Transverse colon (tissue), 4 donors: ENCODE results near the gene TMEM123. TPM values are rescaled to one million over a fixed set of nuclear protein-coding genes. Genes with fewer than 3 reads are reported as not detected.
A peak's percentile ranks its signal among the peaks of the same experiment; 100 is the strongest.

ENCODE experiments used
- DNase-seq: peaks from one replicate; pipeline ENCODE4 v3.0.0-alpha.2; 2019
- H3K27ac ChIP-seq, 4 donors: fragments of 200-600 bp; sonication (generic); 2 replicates each; pipeline ENCODE4 v1.5.1; 2016 to 2018; ENCODE audit warnings: inconsistent platforms in 4 of 4
- H3K27me3 ChIP-seq: fragments of 200-600 bp; sonication (generic); 2 replicates; pipeline ENCODE4 v1.5.1; 2017; ENCODE audit warnings: inconsistent platforms
- H3K36me3 ChIP-seq, 4 donors: fragments of 200-600 bp; sonication (generic); 2 replicates each; pipeline ENCODE4 v1.5.1; 2017 to 2019; ENCODE audit warnings: inconsistent platforms in 4 of 4
- H3K4me1 ChIP-seq, 4 donors: fragments of 200-600 bp; sonication (generic); 2 replicates each; pipeline ENCODE4 v1.5.1; 2017 to 2020; ENCODE audit warnings: inconsistent platforms in 4 of 4
- H3K4me3 ChIP-seq, 4 donors: fragments of 200-600 bp; sonication (generic); 1 replicate in 1 of 4; 2 replicates in 3 of 4; pipeline versions ENCODE4 v1.5.1 to v1.6.1; 2017 to 2019; ENCODE audit warnings: inconsistent platforms in 4 of 4
- H3K9me3 ChIP-seq, 2 donors: fragments of 200-600 bp; sonication (generic); 2 replicates each; pipeline ENCODE4 v1.5.1; 2017 to 2019; ENCODE audit warnings: inconsistent platforms in 2 of 2
- EP300 ChIP-seq: sonication (generic); formaldehyde crosslinking; IDR thresholded peaks from one replicate; pipeline ENCODE4 v1.6.1; 2017; ENCODE audit warnings: antibody characterized with exemption, low read depth
- POLR2A ChIP-seq: fragments of 450-650 bp; IDR thresholded peaks from one replicate; pipeline ENCODE4 v1.6.1; 2016; ENCODE audit warnings: antibody characterized with exemption, mild to moderate bottlenecking, moderate library complexity
- POLR2AphosphoS5 ChIP-seq, 3 donors: sonication (generic); formaldehyde crosslinking; IDR thresholded peaks; one replicate each; pipeline ENCODE4 v1.6.1; 2016; ENCODE audit warnings: antibody characterized with exemption in 3 of 3
- WGBS, 2 donors: methylation state at CpG; one replicate each; pipeline ENCODE4 v1.1.5; 2018; ENCODE audit warnings: low coverage in 1 of 2; 5-methylcytosine and 5-hydroxymethylcytosine counted together
- in situ Hi-C, 4 donors: fragments of 200-750 bp; cut with MboI; loops; one replicate each; pipeline versions ENCODE4 v1.15.0 to v1.15.1; 2017; ENCODE audit warnings: low sequenced_read_pairs in 3 of 4, low pct_ligation_motif_present in 1 of 4, low pct_unique_long_range_greater_than_20kb in 1 of 4
- intact Hi-C: fragments of 100-400 bp; cut with DNase I; formaldehyde crosslinking; loops from one replicate; pipeline ENCODE4 v1.15.1; 2023; ENCODE audit warnings: low total_unique reads
- total RNA-seq, 4 donors: library from RNA; depleted of rRNA; stranded (reverse); fragments of >200 nt; gene quantifications; one replicate each; pipeline ENCODE4 v1.1.0, GENCODE V29; 2016
- TF ChIP-seq, protein P1 (sequence below), 5 experiments: fragments of 200-600 bp in 3 of 5; fragments of 450-650 bp in 2 of 5; sonication (generic) in 3 of 5; IDR thresholded peaks; 1 replicate in 2 of 5; 2 replicates in 3 of 5; pipeline ENCODE4 v1.5.1; 2016 to 2017; ENCODE audit warnings: antibody characterized with exemption in 5 of 5, inconsistent platforms in 3 of 5, mild to moderate bottlenecking in 2 of 5, moderate library complexity in 1 of 5

Gene TMEM123
- total RNA-seq, 4 donors from 2014 or later: 55.4 to 137 (median 104) TPM

DNA sequence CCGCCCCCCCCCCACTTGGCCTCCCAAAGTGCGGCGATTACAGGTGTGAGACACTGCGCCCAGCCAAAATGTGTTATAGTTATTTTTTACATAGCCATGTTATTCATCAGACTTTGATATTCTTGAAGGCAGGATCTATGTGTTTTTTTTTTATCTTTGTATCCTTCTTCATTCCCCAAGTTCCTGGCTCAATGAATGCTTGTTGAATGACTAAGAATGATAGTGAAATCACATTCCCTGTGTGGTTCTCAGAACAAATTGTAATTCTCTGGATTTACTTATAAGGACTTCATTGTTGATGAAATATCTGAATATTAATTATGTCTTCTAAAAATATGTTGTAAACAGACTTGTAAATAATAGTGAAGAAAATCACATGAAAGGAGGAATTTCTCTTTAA is 44.5 kb upstream of the TMEM123 start:
- TF ChIP-seq POLR2A: no peak
- no peak for TF ChIP-seq EP300
- TF ChIP-seq, protein P1, sequence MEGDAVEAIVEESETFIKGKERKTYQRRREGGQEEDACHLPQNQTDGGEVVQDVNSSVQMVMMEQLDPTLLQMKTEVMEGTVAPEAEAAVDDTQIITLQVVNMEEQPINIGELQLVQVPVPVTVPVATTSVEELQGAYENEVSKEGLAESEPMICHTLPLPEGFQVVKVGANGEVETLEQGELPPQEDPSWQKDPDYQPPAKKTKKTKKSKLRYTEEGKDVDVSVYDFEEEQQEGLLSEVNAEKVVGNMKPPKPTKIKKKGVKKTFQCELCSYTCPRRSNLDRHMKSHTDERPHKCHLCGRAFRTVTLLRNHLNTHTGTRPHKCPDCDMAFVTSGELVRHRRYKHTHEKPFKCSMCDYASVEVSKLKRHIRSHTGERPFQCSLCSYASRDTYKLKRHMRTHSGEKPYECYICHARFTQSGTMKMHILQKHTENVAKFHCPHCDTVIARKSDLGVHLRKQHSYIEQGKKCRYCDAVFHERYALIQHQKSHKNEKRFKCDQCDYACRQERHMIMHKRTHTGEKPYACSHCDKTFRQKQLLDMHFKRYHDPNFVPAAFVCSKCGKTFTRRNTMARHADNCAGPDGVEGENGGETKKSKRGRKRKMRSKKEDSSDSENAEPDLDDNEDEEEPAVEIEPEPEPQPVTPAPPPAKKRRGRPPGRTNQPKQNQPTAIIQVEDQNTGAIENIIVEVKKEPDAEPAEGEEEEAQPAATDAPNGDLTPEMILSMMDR (IDR thresholded peaks at IDR 0.05): no peak
- TF ChIP-seq POLR2AphosphoS5 (IDR thresholded peaks at IDR 0.05): no peak
- intact Hi-C loops: loop anchor here (5.0 to 10.0 kb wide), 2 partner anchors 105 to 202 kb away; no protein-coding TSS in a partner anchor
- Histone ChIP-seq H3K27ac (no peak overlapping the region), H3K4me1 (peaks cover 0 to 23% (median 14%) of the 10 kb centered on the region in 4 donors), H3K9me3 (no peaks in the 10 kb centered on the region), H3K4me3 (no peak overlapping the region), H3K27me3 (no peaks in the 10 kb centered on the region), H3K36me3 (no peaks in the 10 kb centered on the region)
- in situ Hi-C loops: loop anchor here (5.0 to 25.0 kb wide), 7 partner anchors 102 to 440 kb away; no protein-coding TSS in a partner anchor
- DNase-seq: no peak
- WGBS, 2 donors: 96% methylated on average over 3 of the region's 4 CpGs; no CpG with 5 or more reads in 1 of the 2 donors

DNA sequence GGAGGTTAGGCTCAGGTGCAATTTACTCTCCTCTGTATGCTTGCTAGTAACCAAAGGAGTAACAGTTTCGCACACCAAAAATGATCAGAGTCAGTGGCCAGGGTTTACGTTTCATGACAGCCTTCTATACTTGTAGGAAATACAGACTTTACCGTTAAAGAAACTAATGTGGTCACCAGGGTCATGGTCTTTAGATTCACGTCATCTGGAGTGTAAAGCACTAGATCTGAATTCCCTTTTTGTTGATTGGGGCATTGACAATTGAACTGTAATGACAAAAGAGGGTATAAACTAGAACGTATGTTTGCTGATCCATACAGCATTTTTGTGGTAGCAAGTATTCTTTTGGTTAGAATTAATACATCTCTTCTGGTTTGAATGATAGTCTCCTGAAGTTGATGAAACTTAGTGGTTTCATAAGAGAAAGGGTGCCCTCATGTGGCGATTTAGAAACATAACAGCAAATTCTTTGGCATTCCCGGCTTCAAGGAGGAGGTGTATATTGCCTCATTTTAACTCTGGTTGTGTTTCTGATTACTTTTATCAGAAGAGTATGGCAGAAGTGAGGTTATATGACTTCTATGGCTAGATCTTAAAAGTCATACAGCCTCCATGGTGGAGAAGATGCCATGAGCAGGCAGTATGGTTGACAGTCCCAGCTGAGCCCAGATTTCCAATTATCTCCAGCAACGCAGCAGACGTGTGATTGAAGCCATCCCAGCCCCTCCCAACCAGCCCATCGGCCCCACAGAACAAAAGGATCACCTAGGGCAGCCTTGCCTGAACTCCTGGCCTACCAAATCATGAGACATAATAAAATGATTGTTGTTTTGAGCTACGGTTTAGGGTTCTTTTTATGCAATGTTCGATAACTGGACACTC is 42.8 kb upstream of the TMEM123 start:
- Histone ChIP-seq H3K4me3 (no peak overlapping the region), H3K4me1 (peaks cover 0 to 23% (median 14%) of the 10 kb centered on the region in 4 donors), H3K9me3 (no peaks in the 10 kb centered on the region), H3K27me3 (no peaks in the 10 kb centered on the region), H3K36me3 (no peaks in the 10 kb centered on the region), H3K27ac (no peak overlapping the region)
- TF ChIP-seq EP300 (no peak), POLR2AphosphoS5 (IDR thresholded peaks at IDR 0.05) (no peak), POLR2A (no peak)
- TF ChIP-seq, protein P1 (IDR thresholded peaks at IDR 0.05): peak; percentile 67 to 84 (median 71)
- in situ Hi-C loops (loop anchor here (5.0 to 25.0 kb wide), 7 partner anchors 101 to 442 kb away; no protein-coding TSS in a partner anchor), intact Hi-C loops (loop anchor here (5.0 to 10.0 kb wide), 2 partner anchors 103 to 201 kb away; no protein-coding TSS in a partner anchor)
- WGBS, 2 donors: 26 to 34% methylated on average over 8 to 12 of the region's 12 CpGs
- peak; percentile 28 for DNase-seq

DNA sequence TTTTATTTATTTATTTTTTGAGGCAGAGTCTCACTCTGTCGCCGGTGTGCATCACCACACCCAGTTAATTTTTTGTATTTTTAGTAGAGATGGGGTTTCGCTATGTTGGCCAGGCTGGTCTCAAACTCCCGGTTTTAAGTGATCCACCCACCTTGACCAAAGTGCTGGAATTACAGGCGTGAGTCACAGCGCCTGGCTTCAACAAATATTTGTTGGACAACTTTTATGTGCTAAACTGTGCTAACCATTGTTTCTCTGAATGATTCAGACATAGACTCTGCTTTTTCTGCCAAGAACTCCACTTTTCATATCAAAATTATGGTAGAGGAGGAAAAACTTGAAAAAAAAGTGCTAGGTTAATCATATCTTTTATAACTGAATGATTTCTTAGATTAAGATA is 41.7 kb upstream of the TMEM123 start:
- DNase-seq: peak; percentile 46
- no peaks in the 10 kb centered on the region for H3K9me3 ChIP-seq

More for the DNA sequence above, 41.7 kb upstream of the TMEM123 start:
- H3K27ac ChIP-seq: no peak overlapping the region
- peaks cover 0 to 23% (median 14%) of the 10 kb centered on the region in 4 donors for H3K4me1 ChIP-seq
- 47 to 50% methylated on average over 5 to 6 of the region's 6 CpGs for WGBS, 2 donors
- intact Hi-C loops: loop anchor here (5.0 to 10.0 kb wide), 2 partner anchors 152 to 199 kb away; no protein-coding TSS in a partner anchor
- TF ChIP-seq EP300 (no peak), POLR2A (no peak), POLR2AphosphoS5 (IDR thresholded peaks at IDR 0.05) (no peak)
- TF ChIP-seq, protein P1 (IDR thresholded peaks at IDR 0.05): no peak
- in situ Hi-C loops: loop anchor here in 3 of 4 donors (10.0 to 25.0 kb wide), 5 partner anchors 99 to 443 kb away; no protein-coding TSS in a partner anchor
- H3K36me3 ChIP-seq: no peaks in the 10 kb centered on the region
- no peak overlapping the region for H3K4me3 ChIP-seq
- no peaks in the 10 kb centered on the region for H3K27me3 ChIP-seq
